ENCODE measurements around the gene ATP1B2.
"Not testable (repeated sequence)": the region's sequence is repeated elsewhere in the genome, so short reads cannot be mapped to it uniquely, and the experiment has no call there.

The ATP1B2 gene

DNA sequence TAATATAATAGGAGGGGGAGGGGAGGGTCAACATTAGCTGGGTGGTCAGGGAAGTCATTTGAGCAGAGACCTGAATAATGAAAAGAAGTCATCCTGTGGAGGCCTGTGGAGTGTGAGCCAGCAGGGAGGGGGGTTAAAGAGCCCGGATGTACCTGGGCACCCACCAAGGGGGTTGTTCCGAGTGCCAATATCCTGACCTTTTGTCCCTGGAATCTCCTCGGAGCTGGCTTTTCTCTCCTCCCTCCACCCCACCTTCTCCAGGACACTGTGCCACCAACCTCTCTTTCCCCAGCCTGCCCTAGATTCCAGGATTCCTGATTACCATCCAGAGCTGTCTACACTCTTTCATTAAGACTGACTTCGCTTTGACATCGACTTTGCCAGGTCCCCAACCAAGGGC lies 14.6 kb upstream of the ATP1B2 start:
- DNase-seq, result no peak

GRCh38 chr17:7640783-7641182 lies 9.9 kb upstream of the ATP1B2 start:
- no peak for DNase-seq

GRCh38 chr17:7641635-7642034 lies 9.1 kb upstream of the ATP1B2 start:
- not testable (repeated sequence) for DNase-seq

DNA sequence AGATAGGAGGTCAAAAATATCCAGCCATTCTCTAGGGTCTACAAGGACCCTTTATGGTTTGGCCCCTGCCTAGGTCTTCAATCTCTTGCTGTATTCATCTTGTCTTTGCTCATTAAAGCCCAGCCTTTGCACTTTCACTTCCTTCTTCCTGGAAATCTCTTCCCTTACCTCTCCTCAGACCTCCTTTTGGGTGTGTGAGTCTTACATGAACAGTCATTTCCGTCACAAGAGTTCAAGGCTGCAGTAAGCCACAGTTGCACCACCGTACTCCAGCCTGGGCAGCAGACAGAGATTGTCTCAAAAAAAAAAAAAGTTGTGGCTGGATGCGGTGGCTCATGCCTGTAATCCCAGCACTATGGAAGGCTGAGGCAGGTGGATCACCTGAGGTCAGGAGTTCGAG lies 6.0 kb upstream of the ATP1B2 start:
- no peak for DNase-seq

GRCh38 chr17:7646457-7646856 lies 4.3 kb upstream of the ATP1B2 start:
- no peak for DNase-seq

- DNase-seq, result no peak
Measured at GRCh38 chr17:7647018-7647417, 3.7 kb upstream of the ATP1B2 start.

GRCh38 chr17:7651097-7651664 lies 455 bp downstream of the ATP1B2 start:
- no peak for DNase-seq

- peak; percentile 92 for DNase-seq
Measured at GRCh38 chr17:7651665-7652387, 1.1 kb downstream of the ATP1B2 start.

- DNase-seq, result no peak
Measured at GRCh38 chr17:7652388-7653356, 1.9 kb downstream of the ATP1B2 start.

GRCh38 chr17:7654832-7655540 lies 4.3 kb downstream of the ATP1B2 start:
- peak; percentile 24 for DNase-seq

DNA sequence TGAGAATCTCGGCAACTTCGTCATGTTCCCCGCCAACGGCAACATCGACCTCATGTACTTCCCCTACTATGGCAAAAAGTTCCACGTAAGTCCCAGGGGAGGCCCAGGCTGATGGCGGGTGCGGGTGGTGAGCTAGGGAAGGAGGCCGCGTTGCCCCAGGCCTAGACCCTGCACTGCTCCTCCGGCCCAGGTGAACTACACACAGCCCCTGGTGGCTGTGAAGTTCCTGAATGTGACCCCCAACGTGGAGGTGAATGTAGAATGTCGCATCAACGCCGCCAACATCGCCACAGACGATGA lies 4.8 kb downstream of the ATP1B2 start:
- no peak for DNase-seq

GRCh38 chr17:7656958-7657609 lies 6.4 kb downstream of the ATP1B2 start:
- peak; percentile 54 for DNase-seq

GRCh38 chr17:7667656-7668406 lies 17.1 kb downstream of the ATP1B2 start:
- peak; percentile 56 for DNase-seq

GRCh38 chr17:7668482-7668881 lies 17.8 kb downstream of the ATP1B2 start:
- DNase-seq, result no peak

DNA sequence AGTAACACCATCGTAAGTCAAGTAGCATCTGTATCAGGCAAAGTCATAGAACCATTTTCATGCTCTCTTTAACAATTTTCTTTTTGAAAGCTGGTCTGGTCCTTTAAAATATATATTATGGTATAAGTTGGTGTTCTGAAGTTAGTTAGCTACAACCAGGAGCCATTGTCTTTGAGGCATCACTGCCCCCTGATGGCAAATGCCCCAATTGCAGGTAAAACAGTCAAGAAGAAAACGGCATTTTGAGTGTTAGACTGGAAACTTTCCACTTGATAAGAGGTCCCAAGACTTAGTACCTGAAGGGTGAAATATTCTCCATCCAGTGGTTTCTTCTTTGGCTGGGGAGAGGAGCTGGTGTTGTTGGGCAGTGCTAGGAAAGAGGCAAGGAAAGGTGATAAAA lies 22.5 kb downstream of the ATP1B2 start:
- DNase-seq, result peak; percentile 31

DNA sequence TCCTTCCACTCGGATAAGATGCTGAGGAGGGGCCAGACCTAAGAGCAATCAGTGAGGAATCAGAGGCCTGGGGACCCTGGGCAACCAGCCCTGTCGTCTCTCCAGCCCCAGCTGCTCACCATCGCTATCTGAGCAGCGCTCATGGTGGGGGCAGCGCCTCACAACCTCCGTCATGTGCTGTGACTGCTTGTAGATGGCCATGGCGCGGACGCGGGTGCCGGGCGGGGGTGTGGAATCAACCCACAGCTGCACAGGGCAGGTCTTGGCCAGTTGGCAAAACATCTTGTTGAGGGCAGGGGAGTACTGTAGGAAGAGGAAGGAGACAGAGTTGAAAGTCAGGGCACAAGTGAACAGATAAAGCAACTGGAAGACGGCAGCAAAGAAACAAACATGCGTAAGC lies 24.2 kb downstream of the ATP1B2 start:
- no peak for DNase-seq

- DNase-seq, result no peak
Measured at GRCh38 chr17:7676533-7676932, 25.8 kb downstream of the ATP1B2 start.

DNA sequence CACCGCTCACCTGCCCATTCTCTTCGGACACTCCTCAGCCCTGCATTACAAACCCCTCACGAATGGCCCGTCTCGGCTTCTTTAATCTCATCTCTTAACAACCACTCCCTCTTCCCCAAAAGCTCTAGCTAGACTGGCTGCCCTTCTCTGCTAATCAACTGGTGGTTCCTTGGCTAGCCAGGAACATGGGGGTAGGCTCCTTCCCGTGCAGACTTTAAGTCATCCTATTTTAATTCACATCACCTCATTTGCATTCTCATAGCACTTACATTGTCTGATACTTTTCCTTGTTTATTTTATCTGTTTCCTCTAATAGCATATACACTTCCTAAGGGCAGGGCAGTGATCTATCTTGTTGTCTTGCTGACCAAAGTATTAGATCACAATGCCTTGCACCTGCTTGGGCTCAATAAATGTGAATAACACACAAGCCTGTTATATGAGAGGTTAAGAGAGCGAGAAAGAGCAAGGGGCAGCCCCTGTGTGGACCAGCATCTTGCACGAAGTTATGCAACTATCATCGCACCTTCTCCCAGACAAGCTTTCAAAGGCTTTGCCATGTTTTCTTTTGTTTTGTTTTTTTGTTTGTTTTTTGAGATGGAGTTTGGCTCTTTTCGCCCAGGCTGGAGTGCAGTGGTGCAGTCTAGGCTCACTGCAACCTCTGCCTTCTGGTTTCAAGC lies 26.8 kb downstream of the ATP1B2 start:
- DNase-seq, result no peak

- peak; percentile 11 for DNase-seq
Measured at GRCh38 chr17:7684851-7685532, 34.3 kb downstream of the ATP1B2 start.

GRCh38 chr17:7685533-7686221 lies 35.0 kb downstream of the ATP1B2 start:
- DNase-seq, result no peak
